IMR-90 (cell line): ENCODE measurements around the gene MAN2A1. TPM values are rescaled to one million over a fixed set of nuclear protein-coding genes. Genes with fewer than 3 reads are reported as not detected.

Experiments
- ATAC-seq: fragments of 200-7000 bp; cut with Tn5 transposase; 2 replicates; pipeline ENCODE4 v1.9.1; 2020; ENCODE audit warnings: low read depth, mild to moderate bottlenecking, moderate library complexity
- BruUV-seq: library from RNA; stranded (reverse); fragments of 400-500 nt; replicated peaks from 2 replicates; lab custom pipeline; 2021; lab: Mats Ljungman, UMichigan
- CTCF ChIA-PET: fragments of 300-600 bp; formaldehyde crosslinking; extraction: SDS; loops from one replicate; lab custom pipeline; 2021; ENCODE audit warnings: antibody characterized with exemption; lab: Yijun Ruan, JAX
- POLR2A ChIA-PET: fragments of 300-600 bp; sonication (Branson Sonifier 250); formaldehyde crosslinking; loops from one replicate; lab custom pipeline; 2022; ENCODE audit warnings: antibody characterized with exemption; ENCODE audit not compliant: unreplicated experiment; lab: Charles Lee
- DNase-seq: peaks from one replicate; pipeline ENCODE4 v3.0.0; 2013
- H2AFZ ChIP-seq: replicated peaks from 2 replicates; pipeline ENCODE3; 2013; ENCODE audit warnings: low read length, mild to moderate bottlenecking; ENCODE audit not compliant: poor library complexity
- H2AK5ac ChIP-seq: 2 replicates; pipeline ENCODE4 v1.6.1; 2013; ENCODE audit warnings: low read depth, low read length, inconsistent platforms
- H2AK9ac ChIP-seq: replicated peaks from 2 replicates; pipeline ENCODE3; 2013; ENCODE audit warnings: mild to moderate bottlenecking, low read depth, low read length, moderate library complexity; ENCODE audit not compliant: poor library complexity
- H2BK120ac ChIP-seq: 2 replicates; pipeline ENCODE4 v1.6.1; 2013; ENCODE audit warnings: low read depth, low read length, inconsistent platforms
- H2BK15ac ChIP-seq: 3 replicates; pipeline ENCODE4 v1.6.1; 2013; ENCODE audit warnings: low read depth, low read length, inconsistent platforms
- H2BK20ac ChIP-seq: 2 replicates; pipeline ENCODE4 v1.6.1; 2013; ENCODE audit warnings: low read depth, mild to moderate bottlenecking, inconsistent platforms, low read length, moderate library complexity
- H2BK5ac ChIP-seq: 2 replicates; pipeline ENCODE4 v1.6.1; 2013; ENCODE audit warnings: mild to moderate bottlenecking, low read depth, low read length, inconsistent platforms; ENCODE audit not compliant: poor library complexity, severe bottlenecking
- H3K14ac ChIP-seq: replicated peaks from 2 replicates; pipeline ENCODE4 v1.6.1; 2013; ENCODE audit warnings: low read depth, low read length, inconsistent platforms
- H3K18ac ChIP-seq: 2 replicates; pipeline ENCODE4 v1.6.1; 2013; ENCODE audit warnings: low read depth, low read length, control low read depth
- H3K23ac ChIP-seq: 2 replicates; pipeline ENCODE4 v1.6.1; 2013; ENCODE audit warnings: low read depth, low read length, inconsistent platforms
- H3K27ac ChIP-seq: 2 replicates; pipeline ENCODE4 v1.5.1; 2013; ENCODE audit warnings: mild to moderate bottlenecking, control low read depth, low read length; ENCODE audit not compliant: insufficient read depth
- H3K27me3 ChIP-seq: 2 replicates; pipeline ENCODE4 v1.6.1; 2013; ENCODE audit warnings: low read length; ENCODE audit not compliant: control insufficient read depth, insufficient read depth
- H3K36me3 ChIP-seq: 2 replicates; pipeline ENCODE4 v1.6.1; 2013; ENCODE audit warnings: low read length, mixed read lengths; ENCODE audit not compliant: control insufficient read depth, insufficient read depth
- H3K4ac ChIP-seq: 2 replicates; pipeline ENCODE4 v1.6.1; 2013; ENCODE audit warnings: low read depth, low read length, inconsistent platforms
- H3K4me1 ChIP-seq: 2 replicates; pipeline ENCODE4 v1.6.1; 2013; ENCODE audit warnings: low read length, mixed read lengths; ENCODE audit not compliant: control insufficient read depth, insufficient read depth
- H3K4me2 ChIP-seq: 2 replicates; pipeline ENCODE4 v1.6.1; 2013; ENCODE audit warnings: low read depth, mild to moderate bottlenecking, control low read depth, low read length, moderate library complexity
- H3K4me3 ChIP-seq: 2 replicates; pipeline ENCODE4 v1.5.1; 2013; ENCODE audit warnings: low read depth, mild to moderate bottlenecking, control low read depth, low read length, moderate library complexity; ENCODE audit not compliant: insufficient read depth
- H3K56ac ChIP-seq: 2 replicates; pipeline ENCODE4 v1.6.1; 2013; ENCODE audit warnings: low read length, inconsistent platforms; ENCODE audit not compliant: insufficient read depth; ENCODE audit errors: extremely low read depth
- H3K79me1 ChIP-seq, 2 experiments: 2 replicates each; pipeline ENCODE4 v1.6.1; 2013; ENCODE audit warnings: low read length in 2 of 2, inconsistent platforms in 1 of 2, low read depth in 1 of 2
- H3K9ac ChIP-seq: 2 replicates; pipeline ENCODE4 v1.6.1; 2013; ENCODE audit warnings: low read depth, low read length, control low read depth
- H3K9me1 ChIP-seq: 2 replicates; pipeline ENCODE4 v1.6.1; 2013; ENCODE audit warnings: low read length, inconsistent platforms; ENCODE audit not compliant: insufficient read depth
- H3K9me3 ChIP-seq: 2 replicates; pipeline ENCODE4 v1.6.1; 2013; ENCODE audit warnings: low read length; ENCODE audit not compliant: control insufficient read depth, insufficient read depth
- H4K20me1 ChIP-seq: 2 replicates; pipeline ENCODE4 v1.6.1; 2013; ENCODE audit warnings: low read length, inconsistent platforms; ENCODE audit not compliant: insufficient read depth
- H4K5ac ChIP-seq: 2 replicates; pipeline ENCODE4 v1.6.1; 2013; ENCODE audit warnings: mild to moderate bottlenecking, low read depth, low read length, control low read depth
- H4K8ac ChIP-seq, 2 experiments: 2 replicates each; pipeline ENCODE4 v1.6.1; 2013; ENCODE audit warnings: low read depth in 2 of 2, low read length in 2 of 2, control low read depth in 1 of 2, inconsistent platforms in 1 of 2
- H4K91ac ChIP-seq: 2 replicates; pipeline ENCODE4 v1.6.1; 2013; ENCODE audit warnings: low read depth, low read length, inconsistent platforms; ENCODE audit not compliant: insufficient read depth
- BHLHE40 ChIP-seq: fragments of 150-350 bp; IDR thresholded peaks from 2 replicates; pipeline ENCODE4 v1.6.1; 2016; ENCODE audit warnings: mild to moderate bottlenecking, low read depth, low read length
- FOS ChIP-seq: fragments of 150-350 bp; IDR thresholded peaks from 2 replicates; pipeline ENCODE4 v1.6.1; 2016; ENCODE audit warnings: low read depth, low read length
- NFE2L2 ChIP-seq: fragments of 150-350 bp; IDR thresholded peaks from 2 replicates; pipeline ENCODE4 v1.6.1; 2016; ENCODE audit warnings: low read depth, mild to moderate bottlenecking, low read length
- POLR2A ChIP-seq: IDR thresholded peaks from 2 replicates; pipeline ENCODE4 v1.6.1; 2012; ENCODE audit warnings: mild to moderate bottlenecking, low read depth, low read length
- SMC3 ChIP-seq: fragments of 150-350 bp; IDR thresholded peaks from 2 replicates; pipeline ENCODE4 v1.6.1; 2016; ENCODE audit warnings: low read depth, mild to moderate bottlenecking, antibody characterized with exemption, low read length, moderate library complexity
- dilution Hi-C: fragments of 300-500 bp; cut with HindIII; formaldehyde crosslinking; loops from one replicate; pipeline ENCODE4 v1.14.3; 2018; ENCODE audit warnings: low sequenced_read_pairs; ENCODE audit not compliant: unreplicated experiment
- in situ Hi-C: fragments of 300-500 bp; cut with MboI; formaldehyde crosslinking; loops from 3 replicates; pipeline ENCODE4 v1.14.3; 2019; ENCODE audit warnings: low sequenced_read_pairs, inconsistent platforms, mixed read lengths
- intact Hi-C: fragments of 100-400 bp; cut with micrococcal nuclease; formaldehyde crosslinking; loops from 2 replicates; pipeline ENCODE4 v1.10.0; 2022
- polyA plus RNA-seq, 3 experiments: library from polyadenylated mRNA; depleted of rRNA; stranded (reverse); fragments of >200 nt; gene quantifications; 2 replicates each; pipeline ENCODE4 v1.2.3, GENCODE V29; 2012; ENCODE audit warnings: low replicate concordance in 1 of 3
- total RNA-seq: library from RNA; depleted of rRNA; stranded (reverse); fragments of >200 nt; gene quantifications from 2 replicates; pipeline ENCODE4 v1.2.3, GENCODE V29; 2012

The MAN2A1 gene
- total and polyA plus RNA-seq, 2 of the 4 experiments (the other 2 are of a cell fraction), result 16.4 to 29.6 TPM

GRCh38 chr5:109757490-109757889 is 67.8 kb downstream of the MAN2A1 start:
- Histone ChIP-seq H2AFZ (no peak overlapping the region), H3K36me3 (peaks cover 10% of the 10 kb centered on the region; the same call in 1 of the 2 replicates), H3K4me1 (no peaks in the 10 kb centered on the region), H3K4me2 (no peak overlapping the region), H4K5ac (no peak overlapping the region), H3K18ac (no peak overlapping the region), H2AK5ac (no peak overlapping the region), H3K4me3 (no peak overlapping the region), H3K9ac (no peak overlapping the region), H4K91ac (no peak overlapping the region), H3K14ac (no peak overlapping the region), H2BK5ac (no peak overlapping the region), H2AK9ac (no peak overlapping the region), H2BK120ac (no peak overlapping the region), H3K79me1 (peaks cover under 1 to 26% of the 10 kb centered on the region in 2 experiments; a peak in 3 of 4 replicates), H4K8ac (no peak overlapping the region), H3K27me3 (no peaks in the 10 kb centered on the region), H3K4ac (no peak overlapping the region), H2BK15ac (no peak overlapping the region), H2BK20ac (no peak overlapping the region), H3K27ac (no peak overlapping the region), H4K20me1 (no peaks in the 10 kb centered on the region), H3K9me1 (peaks cover 3% of the 10 kb centered on the region; the same call in 1 of the 2 replicates), H3K56ac (no peak overlapping the region), H3K9me3 (no peaks in the 10 kb centered on the region), H3K23ac (no peak overlapping the region; the same call in 1 of the 2 replicates)
- POLR2A ChIA-PET, result no interaction called here
- no TSS peak for BruUV-seq
- TF ChIP-seq POLR2A (no peak), SMC3 (no peak), FOS (no peak), NFE2L2 (no peak), BHLHE40 (no peak)
- dilution Hi-C loops (no loop called here), in situ Hi-C loops (no loop called here), intact Hi-C loops (no loop called here)
- CTCF ChIA-PET, result no interaction called here
- ATAC-seq, result no peak
- no peak for DNase-seq
